SK-N-SH (cell line): Measurements from ENCODE around the gene ZMIZ1. TPM values are rescaled to one million over a fixed set of nuclear protein-coding genes. Genes with fewer than 3 reads are reported as not detected.
A peak's percentile ranks its signal among the peaks of the same experiment; 100 is the strongest.

Source experiments
- CTCF ChIA-PET: fragments of 300-600, 350-600 bp; formaldehyde crosslinking; extraction: SDS; loops from one replicate; lab custom pipeline; 2021; lab: Yijun Ruan, JAX
- POLR2A ChIA-PET: fragments of 350-600 bp; sonication (Branson Sonifier 250); formaldehyde crosslinking; extraction: SDS; loops from one replicate; lab custom pipeline; 2020; ENCODE audit warnings: antibody characterized with exemption, inconsistent platforms; lab: Yijun Ruan, JAX
- DNase-seq: peaks from one replicate; pipeline ENCODE4 v3.0.0; 2012
- H2AFZ ChIP-seq: fragments of 200-600 bp; sonication (generic); 2 replicates; pipeline ENCODE4 v1.8.1; 2016; ENCODE audit warnings: antibody characterized with exemption, mild to moderate bottlenecking, low read depth
- H3F3A ChIP-seq: fragments of 200-600 bp; sonication (generic); replicated peaks from 2 replicates; pipeline ENCODE3; 2016; ENCODE audit warnings: antibody characterized with exemption, mild to moderate bottlenecking; ENCODE audit not compliant: insufficient read depth
- H3K27ac ChIP-seq, 2 experiments: fragments of 200-500 bp in 1 of 2; fragments of 200-600 bp in 1 of 2; sonication (Bioruptor generic) in 1 of 2; sonication (generic), shearing (Covaris generic) in 1 of 2; 2 replicates each; pipeline versions ENCODE4 v1.5.1 to v1.6.1; 2014 to 2016; ENCODE audit warnings: low read depth in 2 of 2, inconsistent platforms in 1 of 2, low read length in 1 of 2, mild to moderate bottlenecking in 1 of 2, mixed read lengths in 1 of 2
- H3K27me3 ChIP-seq: fragments of 200-600 bp; sonication (generic), shearing (Covaris generic); 2 replicates; pipeline ENCODE4 v1.6.1; 2016; ENCODE audit warnings: mixed run types; ENCODE audit not compliant: insufficient read depth
- H3K36me3 ChIP-seq, 2 experiments: fragments of 200-500 bp in 1 of 2; fragments of 200-600 bp in 1 of 2; sonication (Bioruptor generic) in 1 of 2; sonication (generic) in 1 of 2; replicated peaks in 1 of 2; 2 replicates each; pipeline versions ENCODE3 to v1.5.1; 2014 to 2016; ENCODE audit warnings: low read length in 1 of 2, mild to moderate bottlenecking in 1 of 2; ENCODE audit not compliant: insufficient read depth in 2 of 2, control insufficient read depth in 1 of 2
- H3K4me1 ChIP-seq, 2 experiments: fragments of 200-500 bp in 1 of 2; fragments of 200-600 bp in 1 of 2; sonication (Bioruptor generic) in 1 of 2; sonication (generic), shearing (Covaris generic) in 1 of 2; 2 replicates each; pipeline versions ENCODE4 v1.5.1 to v1.6.1; 2014 to 2016; ENCODE audit warnings: low read depth in 1 of 2, low read length in 1 of 2, mixed run types in 1 of 2; ENCODE audit not compliant: insufficient read depth in 2 of 2, control insufficient read depth in 1 of 2
- H3K4me2 ChIP-seq: fragments of 200-600 bp; sonication (generic), shearing (Covaris generic); 2 replicates; pipeline ENCODE4 v1.6.1; 2017; ENCODE audit warnings: mixed run types
- H3K4me3 ChIP-seq, 2 experiments: fragments of 200-500 bp in 1 of 2; fragments of 200-600 bp in 1 of 2; sonication (Bioruptor generic) in 1 of 2; sonication (generic), shearing (Covaris generic) in 1 of 2; 2 replicates each; pipeline versions ENCODE4 v1.5.1 to v1.8.1; 2014 to 2016; ENCODE audit warnings: low read depth in 2 of 2, inconsistent platforms in 1 of 2, low read length in 1 of 2, mild to moderate bottlenecking in 1 of 2, mixed read lengths in 1 of 2, moderate library complexity in 1 of 2
- H3K79me2 ChIP-seq: fragments of 200-600 bp; sonication (generic); 2 replicates; pipeline ENCODE4 v1.8.1; 2017; ENCODE audit warnings: mild to moderate bottlenecking; ENCODE audit not compliant: insufficient read depth
- H3K9ac ChIP-seq: fragments of 200-600 bp; sonication (generic); 2 replicates; pipeline ENCODE4 v1.6.1; 2017; ENCODE audit warnings: mixed run types
- H3K9me2 ChIP-seq: fragments of 200-600 bp; sonication (generic); 2 replicates; pipeline ENCODE4 v1.6.1; 2017; ENCODE audit warnings: mixed run types
- H3K9me3 ChIP-seq: fragments of 200-600 bp; sonication (generic); 2 replicates; pipeline ENCODE4 v1.6.1; 2017; ENCODE audit warnings: mixed run types, mild to moderate bottlenecking, moderate library complexity
- H4K20me1 ChIP-seq: fragments of 200-600 bp; sonication (generic); 2 replicates; pipeline ENCODE4 v1.6.1; 2017; ENCODE audit warnings: mild to moderate bottlenecking, mixed run types; ENCODE audit not compliant: insufficient read depth
- EP300 ChIP-seq, 2 experiments: IDR thresholded peaks; 2 replicates each; pipeline versions ENCODE4 v1.4.0 to v1.6.1; 2012; ENCODE audit warnings: borderline replicate concordance in 1 of 2, low read depth in 1 of 2, low read length in 1 of 2
- EZH2phosphoT487 ChIP-seq: fragments of 200-600 bp; sonication (generic); IDR thresholded peaks from 2 replicates; pipeline ENCODE4 v1.6.1; 2017; ENCODE audit warnings: low read depth, mixed run types, mild to moderate bottlenecking, antibody characterized with exemption, moderate library complexity, borderline replicate concordance
- FOSL2 ChIP-seq: IDR thresholded peaks from 2 replicates; pipeline ENCODE4 v1.4.0; 2012; ENCODE audit warnings: low read depth, mild to moderate bottlenecking, moderate library complexity, borderline replicate concordance
- RAD21 ChIP-seq: IDR thresholded peaks from 2 replicates; pipeline ENCODE4 v1.6.1; 2012; ENCODE audit warnings: mild to moderate bottlenecking, low read length
- SMC3 ChIP-seq: IDR thresholded peaks from 2 replicates; pipeline ENCODE4 v1.6.1; 2012; ENCODE audit warnings: low read depth, low read length, improper control_type of control experiment
- TAF1 ChIP-seq: IDR thresholded peaks from 2 replicates; pipeline ENCODE4 v1.6.1; 2012; ENCODE audit warnings: low read depth, mild to moderate bottlenecking, low read length, moderate library complexity, borderline replicate concordance
- YY1 ChIP-seq: IDR thresholded peaks from 2 replicates; pipeline ENCODE4 v1.4.0; 2012; ENCODE audit warnings: low read depth, mild to moderate bottlenecking
- WGBS: methylation state at CpG from one replicate; pipeline ENCODE4 v1.1.6; 2017; ENCODE audit warnings: low lambda C conversion rate; 5-methylcytosine and 5-hydroxymethylcytosine counted together
- polyA plus RNA-seq, 3 experiments: library from polyadenylated mRNA; depleted of rRNA; stranded (reverse); fragments of >200 nt; gene quantifications; 2 replicates each; pipeline ENCODE4 v1.2.3, GENCODE V29; 2012
- TF ChIP-seq, protein P1 (sequence below): IDR thresholded peaks from 2 replicates; pipeline ENCODE4 v1.6.1; 2012; ENCODE audit warnings: mild to moderate bottlenecking, low read depth, low read length, moderate library complexity
- TF ChIP-seq, protein P2 (sequence below): IDR thresholded peaks from 2 replicates; pipeline ENCODE4 v1.4.0; 2012; ENCODE audit warnings: low read depth
- TF ChIP-seq, protein P3 (sequence below): fragments of 200-600 bp; sonication (generic); IDR thresholded peaks from 2 replicates; pipeline ENCODE4 v1.6.1; 2017; ENCODE audit warnings: antibody characterized with exemption, mild to moderate bottlenecking, moderate library complexity

The ZMIZ1 gene
- polyA plus RNA-seq, 1 of the 3 experiments (the other 2 are of a cell fraction) = 23.5 TPM

DNA sequence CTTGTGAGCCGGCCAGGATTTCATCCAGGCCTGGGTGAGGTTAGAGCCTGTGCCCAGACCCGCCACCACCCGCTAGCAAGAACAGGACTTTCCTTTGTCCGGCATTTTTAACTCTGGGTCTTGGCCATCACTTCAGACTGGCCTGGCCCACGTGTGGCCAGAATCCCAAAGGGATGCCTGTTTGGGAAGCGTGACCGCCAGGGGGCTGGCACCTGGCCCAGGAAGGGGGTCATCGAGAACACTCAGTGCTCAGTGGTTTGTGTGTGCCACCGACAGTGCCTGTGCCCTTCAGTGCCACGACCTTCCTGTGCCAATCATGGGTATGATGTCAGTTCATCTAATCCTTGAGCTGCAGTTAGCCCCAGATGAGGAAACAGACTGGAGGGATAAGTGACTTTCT lies 85.0 kb downstream of the ZMIZ1 start:
- no peaks in the 10 kb centered on the region for H3K27me3 ChIP-seq
- ChIA-PET CTCF (interaction anchor here (9.6 kb wide), 1 partner anchor 41 kb away, joined by 91 read pairs; no protein-coding TSS in a partner anchor), POLR2A (no interaction called here)
- H3K4me2 ChIP-seq = no peak overlapping the region
- WGBS = 93% methylated on average over 7 of the region's 10 CpGs
- no peaks in the 10 kb centered on the region for H3K9me2 ChIP-seq
- H3F3A ChIP-seq = peaks cover 53% of the 10 kb centered on the region
- H3K9me3 ChIP-seq = no peaks in the 10 kb centered on the region
- peaks cover 71% of the 10 kb centered on the region for H3K79me2 ChIP-seq
- peak overlapping the region; percentile 94 to 97; a peak in 3 of 4 replicates for H3K27ac ChIP-seq
- no peak overlapping the region for H2AFZ ChIP-seq
- no peaks in the 10 kb centered on the region for H4K20me1 ChIP-seq
- no peak for TF ChIP-seq EP300 (IDR thresholded peaks at IDR 0.05; ENCODE audit: borderline replicate concordance in 1 of 2, low read depth in 1 of 2, low read length in 1 of 2)
- no peak for TF ChIP-seq RAD21
- TF ChIP-seq EZH2phosphoT487 = no peak
- TF ChIP-seq SMC3 = no peak
- TF ChIP-seq, protein P1, sequence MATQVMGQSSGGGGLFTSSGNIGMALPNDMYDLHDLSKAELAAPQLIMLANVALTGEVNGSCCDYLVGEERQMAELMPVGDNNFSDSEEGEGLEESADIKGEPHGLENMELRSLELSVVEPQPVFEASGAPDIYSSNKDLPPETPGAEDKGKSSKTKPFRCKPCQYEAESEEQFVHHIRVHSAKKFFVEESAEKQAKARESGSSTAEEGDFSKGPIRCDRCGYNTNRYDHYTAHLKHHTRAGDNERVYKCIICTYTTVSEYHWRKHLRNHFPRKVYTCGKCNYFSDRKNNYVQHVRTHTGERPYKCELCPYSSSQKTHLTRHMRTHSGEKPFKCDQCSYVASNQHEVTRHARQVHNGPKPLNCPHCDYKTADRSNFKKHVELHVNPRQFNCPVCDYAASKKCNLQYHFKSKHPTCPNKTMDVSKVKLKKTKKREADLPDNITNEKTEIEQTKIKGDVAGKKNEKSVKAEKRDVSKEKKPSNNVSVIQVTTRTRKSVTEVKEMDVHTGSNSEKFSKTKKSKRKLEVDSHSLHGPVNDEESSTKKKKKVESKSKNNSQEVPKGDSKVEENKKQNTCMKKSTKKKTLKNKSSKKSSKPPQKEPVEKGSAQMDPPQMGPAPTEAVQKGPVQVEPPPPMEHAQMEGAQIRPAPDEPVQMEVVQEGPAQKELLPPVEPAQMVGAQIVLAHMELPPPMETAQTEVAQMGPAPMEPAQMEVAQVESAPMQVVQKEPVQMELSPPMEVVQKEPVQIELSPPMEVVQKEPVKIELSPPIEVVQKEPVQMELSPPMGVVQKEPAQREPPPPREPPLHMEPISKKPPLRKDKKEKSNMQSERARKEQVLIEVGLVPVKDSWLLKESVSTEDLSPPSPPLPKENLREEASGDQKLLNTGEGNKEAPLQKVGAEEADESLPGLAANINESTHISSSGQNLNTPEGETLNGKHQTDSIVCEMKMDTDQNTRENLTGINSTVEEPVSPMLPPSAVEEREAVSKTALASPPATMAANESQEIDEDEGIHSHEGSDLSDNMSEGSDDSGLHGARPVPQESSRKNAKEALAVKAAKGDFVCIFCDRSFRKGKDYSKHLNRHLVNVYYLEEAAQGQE = no peak
- TF ChIP-seq, protein P2, sequence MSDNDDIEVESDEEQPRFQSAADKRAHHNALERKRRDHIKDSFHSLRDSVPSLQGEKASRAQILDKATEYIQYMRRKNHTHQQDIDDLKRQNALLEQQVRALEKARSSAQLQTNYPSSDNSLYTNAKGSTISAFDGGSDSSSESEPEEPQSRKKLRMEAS = no peak
- TF ChIP-seq TAF1 = no peak
- no peak overlapping the region for H3K4me3 ChIP-seq
- H3K36me3 ChIP-seq = peaks cover 0 to 4% of the 10 kb centered on the region in 2 experiments
- H3K9ac ChIP-seq = no peak overlapping the region
- H3K4me1 ChIP-seq = peaks cover 78 to 97% of the 10 kb centered on the region in 2 experiments
- DNase-seq = no peak

DNA sequence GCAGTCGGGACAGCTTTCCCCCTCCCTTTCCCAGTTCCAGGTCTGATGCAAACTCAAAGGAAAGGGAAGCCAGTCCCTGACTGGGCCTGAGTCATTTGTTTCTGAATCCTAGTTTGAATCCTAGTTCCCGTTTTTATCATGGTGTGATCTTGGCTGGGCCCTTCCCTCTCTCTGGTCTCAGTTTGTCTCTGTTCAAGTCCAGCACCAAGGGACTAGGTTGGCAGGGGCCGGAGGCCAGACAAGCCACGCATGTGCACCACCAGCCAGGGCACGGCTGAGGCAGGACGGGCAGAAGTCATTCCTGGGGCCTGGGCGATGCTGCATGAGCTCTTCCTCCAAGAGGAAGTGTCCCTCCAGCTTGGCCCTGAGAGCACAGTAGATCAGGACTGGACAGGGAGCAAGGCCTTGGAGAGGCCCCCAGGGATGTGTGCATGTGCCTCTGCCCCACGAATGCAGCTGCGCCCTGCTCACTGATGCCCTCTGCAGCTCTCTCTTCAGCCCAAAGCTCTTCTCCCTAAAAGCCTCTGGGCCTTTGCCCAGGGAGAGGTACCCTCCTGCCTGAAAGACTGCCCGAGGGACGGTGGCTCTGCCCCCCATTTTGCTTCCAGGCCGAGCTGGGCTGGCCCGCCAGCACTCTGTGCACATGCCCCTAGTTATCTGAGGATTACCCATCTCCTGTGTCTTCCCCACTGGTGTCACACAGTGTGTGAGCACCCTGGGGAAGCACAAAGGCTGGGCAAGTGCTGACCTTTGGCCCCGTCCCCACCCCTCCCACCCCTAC lies 86.7 kb downstream of the ZMIZ1 start:
- 75% methylated on average over 9 of the region's 14 CpGs for WGBS
- Histone ChIP-seq H3K27me3 (no peaks in the 10 kb centered on the region), H3K9me2 (no peaks in the 10 kb centered on the region), H3K4me3 (no peak overlapping the region), H3K4me1 (peaks cover 76 to 98% of the 10 kb centered on the region in 2 experiments), H3K4me2 (peak overlapping the region; percentile 34; the same call in 1 of the 2 replicates), H4K20me1 (no peaks in the 10 kb centered on the region; the same call in 1 of the 2 replicates), H2AFZ (no peak overlapping the region), H3F3A (peaks cover 56% of the 10 kb centered on the region), H3K9me3 (no peaks in the 10 kb centered on the region), H3K79me2 (peaks cover 83% of the 10 kb centered on the region), H3K27ac (peak overlapping the region; percentile 94 to 97), H3K9ac (peak overlapping the region; percentile 45), H3K36me3 (peaks cover 0 to 4% of the 10 kb centered on the region in 2 experiments)
- POLR2A ChIA-PET = interaction anchor here (1.5 kb wide), 1 partner anchor 40 kb away, joined by 4 read pairs; no protein-coding TSS in a partner anchor
- no peak for DNase-seq
- TF ChIP-seq, protein P3, sequence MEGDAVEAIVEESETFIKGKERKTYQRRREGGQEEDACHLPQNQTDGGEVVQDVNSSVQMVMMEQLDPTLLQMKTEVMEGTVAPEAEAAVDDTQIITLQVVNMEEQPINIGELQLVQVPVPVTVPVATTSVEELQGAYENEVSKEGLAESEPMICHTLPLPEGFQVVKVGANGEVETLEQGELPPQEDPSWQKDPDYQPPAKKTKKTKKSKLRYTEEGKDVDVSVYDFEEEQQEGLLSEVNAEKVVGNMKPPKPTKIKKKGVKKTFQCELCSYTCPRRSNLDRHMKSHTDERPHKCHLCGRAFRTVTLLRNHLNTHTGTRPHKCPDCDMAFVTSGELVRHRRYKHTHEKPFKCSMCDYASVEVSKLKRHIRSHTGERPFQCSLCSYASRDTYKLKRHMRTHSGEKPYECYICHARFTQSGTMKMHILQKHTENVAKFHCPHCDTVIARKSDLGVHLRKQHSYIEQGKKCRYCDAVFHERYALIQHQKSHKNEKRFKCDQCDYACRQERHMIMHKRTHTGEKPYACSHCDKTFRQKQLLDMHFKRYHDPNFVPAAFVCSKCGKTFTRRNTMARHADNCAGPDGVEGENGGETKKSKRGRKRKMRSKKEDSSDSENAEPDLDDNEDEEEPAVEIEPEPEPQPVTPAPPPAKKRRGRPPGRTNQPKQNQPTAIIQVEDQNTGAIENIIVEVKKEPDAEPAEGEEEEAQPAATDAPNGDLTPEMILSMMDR = peak; percentile 20; the same call in 1 of the 2 replicates
- TF ChIP-seq YY1 (no peak), FOSL2 (peak; percentile 34; the same call in 1 of the 2 replicates)
- TF ChIP-seq, protein P1 = peak; percentile 46; the same call in 1 of the 2 replicates
- CTCF ChIA-PET = interaction anchor here (1.0 to 9.6 kb wide), 4 partner anchors 12 to 39 kb away, joined by 3 to 91 read pairs (median 5); no protein-coding TSS in a partner anchor
